MM.1S (cell line): ENCODE results near the gene CALCB.

Source experiments
- CTCF ChIP-seq: fragments of 300-600 bp; sonication (generic); IDR thresholded peaks from 2 replicates; pipeline ENCODE4 v1.5.1; 2016; ENCODE audit warnings: antibody characterized with exemption, low read length, mixed read lengths
- EZH2 ChIP-seq: fragments of 300-600 bp; sonication (generic); optimal IDR thresholded peaks from 2 replicates; pipeline ENCODE3; 2017; ENCODE audit warnings: low read depth, mild to moderate bottlenecking, antibody characterized with exemption, low read length, mixed read lengths

DNA sequence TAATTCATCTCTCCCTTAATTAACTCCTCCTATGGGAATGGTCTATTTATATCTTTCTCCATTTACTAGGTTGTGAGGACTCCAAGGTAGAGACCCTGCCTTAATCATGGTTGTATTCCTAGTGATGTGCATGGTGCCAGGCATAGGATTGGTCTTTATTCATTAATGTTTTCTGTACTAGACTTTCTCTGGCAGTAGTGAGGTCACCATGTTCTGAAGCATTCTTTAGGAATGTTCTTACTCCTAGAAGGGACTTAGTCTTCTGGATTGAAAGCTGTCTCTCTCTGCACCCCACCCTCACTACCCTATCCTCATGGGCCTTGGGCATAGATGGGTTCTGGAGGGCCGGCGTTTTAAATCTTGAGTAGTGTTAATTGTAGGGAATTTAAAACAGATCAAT is 30.8 kb downstream of the CALCB start:
- TF ChIP-seq CTCF (no peak), EZH2 (no peak)
